NK-92 treated with Interleukin-12 subunit alpha and Interleukin-12 subunit beta, amount 100 ng/mL, for 24 hours (cell line): ENCODE results near the gene PAN2.
"Not testable (repeated sequence)": the region's sequence is repeated elsewhere in the genome, so short reads cannot be mapped to it uniquely, and the experiment has no call there.

Experiments
- DNase-seq: peaks from one replicate; lab custom pipeline; 2025; lab: John Stamatoyannopoulos, UW

Gene PAN2

DNA sequence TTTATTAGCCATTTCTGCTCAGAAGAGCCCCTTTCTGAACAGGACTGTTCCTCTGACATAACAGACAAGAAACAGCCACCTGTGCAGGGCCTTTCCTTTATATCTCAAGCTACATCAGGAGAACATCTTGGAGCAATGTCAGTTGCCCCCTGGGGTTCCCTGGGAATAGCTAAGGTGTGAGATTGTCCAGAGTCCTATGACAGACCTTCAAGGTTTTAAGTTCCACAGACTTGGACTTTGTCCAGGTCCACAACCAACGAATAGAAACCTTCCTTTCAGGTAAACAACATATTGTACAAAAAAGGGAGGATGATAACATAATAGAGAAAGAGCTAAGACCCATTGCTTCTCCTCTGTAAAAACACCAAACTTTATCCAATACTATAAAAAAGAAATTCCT, 7.8 kb upstream of the PAN2 start:
- no peak for DNase-seq

DNA sequence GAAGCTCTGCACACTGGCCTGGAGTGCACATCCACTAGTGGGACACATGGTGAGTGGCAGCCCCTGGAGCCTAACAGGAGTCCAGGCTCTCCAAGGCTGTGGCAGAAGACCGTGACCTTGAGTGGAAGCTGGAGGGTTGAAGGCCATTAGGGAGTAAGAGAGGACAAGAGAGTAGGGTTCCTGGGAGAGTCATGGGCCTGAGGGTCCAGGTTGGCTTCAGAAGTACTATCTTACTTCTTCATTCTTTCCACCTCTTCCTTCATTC, 5.3 kb upstream of the PAN2 start:
- no peak for DNase-seq

DNA sequence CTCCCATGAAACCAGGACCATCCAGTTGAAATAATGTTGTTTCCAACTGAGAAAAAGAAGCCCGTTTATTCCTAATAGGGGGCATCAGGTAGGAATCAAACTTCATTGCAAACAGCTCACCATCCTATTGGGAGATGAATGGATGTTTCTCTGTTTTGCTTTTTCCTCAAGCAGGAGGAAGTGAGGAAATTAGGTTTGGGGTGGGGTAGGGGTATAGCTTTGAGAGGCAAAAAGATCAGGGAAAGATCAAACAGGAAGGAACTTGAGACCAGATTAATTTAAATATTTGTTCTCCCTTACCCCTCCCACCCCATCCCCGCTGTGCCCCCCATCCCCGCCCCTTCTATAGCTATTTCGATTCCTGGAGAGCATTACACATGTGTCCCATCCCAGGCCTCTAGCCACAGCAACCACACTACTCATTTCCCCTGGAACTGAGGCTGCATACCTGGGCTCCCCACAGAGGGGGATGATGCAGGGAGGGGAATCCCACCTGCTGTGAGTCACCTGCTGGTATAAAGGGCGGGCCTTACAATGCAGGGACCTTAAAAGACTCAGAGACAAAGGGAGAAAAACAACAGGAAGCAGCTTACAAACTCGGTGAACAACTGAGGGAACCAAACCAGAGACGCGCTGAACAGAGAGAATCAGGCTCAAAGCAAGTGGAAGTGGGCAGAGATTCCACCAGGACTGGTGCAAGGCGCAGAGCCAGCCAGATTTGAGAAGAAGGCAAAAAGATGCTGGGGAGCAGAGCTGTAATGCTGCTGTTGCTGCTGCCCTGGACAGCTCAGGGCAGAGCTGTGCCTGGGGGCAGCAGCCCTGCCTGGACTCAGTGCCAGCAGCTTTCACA, 4.7 kb upstream of the PAN2 start, which contains the start of gene IL23A:
IL23A (plus strand) TSS at position 577 of the 850 bp plus-strand sequence; CDS start at position 738, 161 bp downstream.
- peak; percentile 64 for DNase-seq

DNA sequence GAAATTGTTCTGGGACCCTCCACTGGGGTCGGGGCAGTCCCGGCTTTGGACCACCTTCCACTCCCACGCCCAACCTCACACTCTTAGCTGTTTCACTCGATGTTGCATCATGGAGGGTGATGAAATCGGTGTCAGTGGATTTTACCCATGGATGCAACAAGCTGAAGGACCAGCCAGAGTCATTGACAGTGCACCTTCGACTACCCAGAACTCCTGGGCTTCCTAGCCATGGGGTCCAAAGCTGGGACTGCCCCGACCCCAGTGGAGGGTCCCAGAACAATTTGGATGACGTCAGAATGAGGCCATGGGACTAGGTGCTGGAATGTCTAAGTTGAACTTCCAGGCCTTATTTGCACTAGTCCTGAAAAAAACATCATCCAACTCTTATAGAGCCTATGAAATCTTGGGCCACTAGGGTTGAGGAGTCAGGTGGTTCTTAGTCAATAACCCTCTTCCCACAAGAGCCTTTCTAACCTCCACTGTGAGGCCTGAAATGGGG, 4.0 kb upstream of the PAN2 start:
- no peak for DNase-seq

DNA sequence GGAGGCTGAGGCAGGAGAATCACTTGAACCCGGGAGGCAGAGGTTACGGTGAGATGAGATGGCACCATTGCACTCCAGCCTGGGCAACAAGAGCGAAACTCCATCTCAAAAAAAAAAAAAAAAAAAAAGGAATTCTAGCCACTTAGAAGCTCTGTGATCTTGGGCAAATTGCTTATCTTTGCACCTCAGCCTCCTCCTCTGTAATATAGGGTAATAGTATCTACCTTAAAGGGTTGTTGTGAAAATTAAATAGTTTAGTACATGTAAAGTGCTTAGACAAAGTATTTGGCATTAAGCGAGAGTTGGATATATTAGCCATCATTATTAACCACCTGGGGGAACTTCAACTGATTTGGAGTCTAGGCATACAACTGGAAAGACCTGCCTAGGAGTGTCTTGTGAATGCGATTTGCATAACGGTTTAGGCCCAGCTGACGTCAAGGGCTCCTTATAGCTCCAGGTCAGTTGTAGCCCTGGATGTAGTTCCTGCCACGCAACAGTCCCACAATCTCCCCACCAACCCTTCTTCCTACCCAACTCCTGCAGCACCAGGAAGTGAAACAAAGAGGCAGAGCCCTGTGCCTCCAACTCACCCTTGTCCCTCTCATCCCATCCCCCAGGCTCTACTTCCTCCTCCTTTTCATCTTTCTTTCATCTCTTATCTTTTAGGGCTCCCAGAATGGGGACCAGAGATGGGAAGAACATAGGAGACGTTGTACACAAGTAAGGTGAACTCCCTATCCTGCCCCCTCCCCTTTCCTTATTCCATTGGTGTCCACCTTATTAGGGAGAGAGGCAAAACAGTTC, 2.8 kb upstream of the PAN2 start:
- DNase-seq: no peak

DNA sequence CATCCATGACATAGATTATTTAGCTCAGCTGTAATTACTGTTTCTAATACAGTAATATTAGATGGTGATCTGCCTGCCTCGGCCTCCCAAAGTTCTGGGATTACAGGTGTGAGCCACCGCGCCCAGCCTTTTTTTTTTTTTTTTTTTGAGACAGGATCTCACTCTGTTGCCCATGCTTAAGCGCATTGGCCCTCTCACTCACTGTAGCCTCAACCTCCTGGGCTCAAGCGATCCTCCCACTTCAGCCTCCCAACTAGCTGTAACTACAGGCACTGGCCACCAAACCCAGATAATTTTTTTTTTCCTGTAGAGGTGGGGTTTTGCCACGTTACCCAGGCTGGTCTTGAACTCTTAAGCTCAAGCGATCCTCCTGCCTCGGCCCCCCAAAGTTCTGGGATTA, 1.7 kb upstream of the PAN2 start:
- DNase-seq: not testable (repeated sequence)

DNA sequence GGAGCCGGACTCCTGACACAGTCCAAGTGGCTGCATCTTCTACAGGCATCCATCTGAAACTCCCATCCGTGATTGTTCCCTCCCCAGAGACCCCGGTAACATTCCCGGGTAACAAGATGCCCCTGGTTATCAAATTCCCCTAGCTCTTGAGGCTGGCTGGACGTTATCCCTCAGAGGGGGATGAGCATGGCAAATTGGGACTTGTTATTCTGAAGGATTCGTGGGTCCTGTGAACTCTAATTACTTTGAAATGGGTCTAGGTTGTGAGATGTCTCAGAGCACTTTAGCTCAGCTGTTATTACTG, 642 bp upstream of the PAN2 start:
- DNase-seq: no peak

DNA sequence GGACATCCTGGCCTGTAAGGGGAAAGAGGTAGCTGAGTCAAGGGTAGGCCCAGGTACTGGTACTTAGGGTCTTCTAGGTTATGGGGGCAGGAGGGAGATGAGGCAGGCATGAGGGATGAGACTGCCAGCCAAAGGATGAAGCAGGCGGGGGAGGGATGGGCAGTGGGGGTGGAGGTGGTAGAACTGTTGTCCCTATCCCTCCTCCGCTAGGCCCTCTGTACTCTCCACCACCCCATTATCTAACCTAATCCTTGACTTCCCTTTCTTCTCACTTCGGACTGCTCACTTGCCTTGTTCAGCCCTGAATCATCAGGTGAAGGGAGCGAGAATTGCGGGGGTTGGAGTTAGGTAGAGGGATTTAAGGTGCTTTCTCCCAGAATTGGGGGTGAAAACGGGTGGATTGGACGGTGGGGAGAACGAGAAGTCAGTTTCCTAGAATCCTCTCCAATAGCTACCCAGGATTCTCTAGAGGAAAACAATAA, 562 bp downstream of the PAN2 start:
- no peak for DNase-seq

DNA sequence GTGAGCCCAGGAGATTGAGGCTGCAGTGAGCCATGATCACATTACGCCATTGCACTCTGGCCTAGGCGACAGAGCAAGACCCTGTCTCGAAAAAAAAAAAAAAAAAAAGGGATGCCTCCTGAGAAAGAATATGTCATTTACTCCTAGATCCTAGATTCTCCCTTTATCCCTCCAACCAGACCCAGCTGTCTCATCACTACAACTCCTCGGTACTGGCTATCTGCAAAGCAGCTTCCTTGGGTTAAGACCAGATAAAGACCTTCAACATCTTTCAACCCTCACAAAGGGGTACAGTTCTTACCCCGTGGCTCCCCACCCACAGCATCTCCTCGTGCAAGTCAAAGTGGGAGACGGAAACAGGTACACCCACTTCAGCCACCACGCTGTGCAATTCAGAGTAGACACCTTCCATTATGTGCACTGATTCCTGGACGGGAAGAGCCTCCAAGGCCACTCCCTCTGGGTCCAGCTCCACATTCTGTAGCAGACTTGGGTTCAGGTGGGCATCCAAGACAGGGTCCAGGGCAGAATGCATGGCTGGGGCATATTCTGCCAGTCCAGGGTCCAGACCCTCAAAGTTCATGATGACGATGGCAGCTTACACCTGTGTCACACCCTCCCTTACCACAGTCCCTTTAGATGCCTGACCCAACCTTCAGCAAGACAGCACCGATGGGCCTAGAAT, 1.1 kb downstream of the PAN2 start:
- DNase-seq: no peak

DNA sequence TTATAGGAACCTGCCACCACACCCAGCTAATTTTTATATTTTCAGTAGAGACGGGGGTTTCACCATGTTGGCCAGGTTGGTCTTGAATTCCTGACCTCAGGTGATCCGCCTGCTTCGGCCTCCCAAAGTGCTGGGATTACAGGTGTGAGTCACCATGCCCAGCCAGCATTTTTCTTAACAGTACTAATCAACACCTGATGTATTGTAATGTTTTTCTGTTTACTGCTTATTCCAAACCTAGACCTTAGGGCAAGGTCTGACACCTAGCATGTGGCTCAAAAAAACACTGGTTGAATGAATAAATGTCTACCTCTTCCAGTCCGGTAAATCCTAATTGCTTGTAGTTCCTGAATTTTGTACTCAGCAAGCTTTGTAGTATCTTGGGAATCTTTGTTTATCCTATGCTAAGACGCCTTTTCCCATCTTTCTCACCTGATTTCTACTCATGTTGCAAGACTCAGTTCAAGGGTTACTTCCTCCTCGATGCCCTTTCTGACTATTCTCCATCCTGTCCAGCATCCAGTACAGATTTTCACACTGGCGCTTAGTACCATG, 2.8 kb downstream of the PAN2 start:
- no peak for DNase-seq

DNA sequence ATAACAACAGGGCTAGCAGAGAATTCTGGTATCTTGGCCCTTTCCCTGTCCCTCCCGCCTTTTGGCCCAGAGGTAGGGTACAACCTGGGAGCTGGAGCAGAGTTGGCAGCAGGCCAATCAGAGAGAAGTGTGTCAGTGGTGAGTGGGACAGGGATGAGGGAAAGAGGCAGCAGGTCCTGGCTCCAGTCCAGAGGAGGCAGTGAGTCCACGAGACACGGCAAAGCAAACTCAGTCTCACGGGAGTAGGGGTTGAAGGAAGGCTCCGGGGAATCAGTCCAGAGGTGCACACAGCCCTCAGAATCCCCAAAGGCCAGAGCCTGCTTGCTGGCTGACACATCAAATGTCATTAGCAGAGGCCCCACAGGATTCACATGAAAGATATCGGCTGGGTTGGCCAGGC, 7.3 kb downstream of the PAN2 start:
- DNase-seq: no peak

DNA sequence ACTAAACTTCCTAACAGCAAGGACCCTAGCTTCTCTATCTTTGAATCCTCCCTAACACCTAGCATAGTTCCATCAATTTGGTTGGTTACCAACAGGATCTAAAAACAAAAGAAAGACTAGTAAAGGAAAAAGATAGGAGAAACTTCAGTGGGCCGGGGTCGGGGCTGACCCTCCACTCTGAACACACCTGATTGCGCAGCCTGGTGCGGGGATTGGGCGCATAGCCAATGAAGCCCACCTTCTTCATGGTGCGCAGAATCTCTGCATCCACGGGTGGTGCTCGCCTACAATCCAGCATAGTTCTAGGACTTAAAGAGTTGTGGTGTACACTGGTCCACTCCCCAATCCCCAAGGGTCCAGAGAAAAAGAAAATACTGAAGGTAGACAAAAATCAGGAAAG, 7.7 kb downstream of the PAN2 start:
- DNase-seq: no peak

DNA sequence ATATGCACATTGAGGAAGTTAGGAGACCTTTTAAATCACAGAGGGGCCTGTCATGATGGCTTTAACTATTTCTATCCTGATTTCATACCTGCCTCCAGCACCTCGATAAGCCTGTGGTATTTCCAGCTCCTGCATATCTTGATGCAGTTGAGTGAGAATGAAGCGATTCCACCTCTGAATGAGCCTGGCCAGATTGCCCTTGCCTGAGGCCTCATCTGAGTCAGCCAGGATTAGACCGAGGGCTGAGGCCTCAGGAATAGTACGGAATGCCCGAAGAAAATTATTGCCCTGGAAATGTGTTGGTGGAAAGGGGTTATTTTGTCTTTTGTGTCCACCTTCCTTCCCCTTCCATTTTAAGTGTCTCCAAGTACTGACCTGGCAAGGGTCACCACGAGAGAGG, 9.6 kb downstream of the PAN2 start:
- DNase-seq: no peak

DNA sequence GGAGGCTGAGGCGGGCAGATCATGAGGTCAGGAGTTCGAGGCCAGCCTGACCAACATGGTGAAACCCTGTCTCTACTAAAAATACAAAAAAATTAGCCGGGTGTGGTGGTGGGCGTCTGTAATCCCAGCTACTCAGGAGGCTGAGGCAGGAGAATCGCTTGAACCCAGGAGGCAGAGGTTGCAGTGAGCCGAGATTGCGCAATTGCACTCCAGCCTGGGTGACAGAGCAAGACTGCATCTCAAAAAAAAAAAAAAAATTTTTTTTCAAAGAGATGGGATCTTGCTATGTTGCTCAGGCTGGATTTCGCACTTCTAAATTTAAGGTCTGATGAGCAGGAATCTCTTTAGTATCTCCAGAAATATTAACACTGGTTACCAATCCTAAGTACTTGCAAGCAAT, 12.2 kb downstream of the PAN2 start:
- not testable (repeated sequence) for DNase-seq

DNA sequence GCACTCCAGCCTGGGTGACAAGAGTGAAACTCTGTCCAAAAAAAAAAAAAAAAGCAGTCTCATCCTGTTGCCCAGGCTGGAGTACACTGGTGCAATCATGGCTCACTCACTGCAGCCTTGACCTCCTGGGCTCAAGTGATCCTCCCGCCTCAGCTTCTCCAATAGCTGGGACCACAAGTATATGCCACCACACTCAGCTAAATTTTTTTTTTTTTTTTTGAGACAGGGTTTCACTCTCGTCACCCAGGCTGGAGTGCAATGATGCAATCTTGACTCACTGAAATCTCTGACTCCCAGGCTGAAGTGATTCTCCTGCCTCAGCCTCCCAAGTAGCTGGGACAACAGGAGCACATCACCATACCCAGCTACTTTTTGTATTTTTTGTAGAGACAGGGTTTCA, 12.8 kb downstream of the PAN2 start:
- no peak for DNase-seq

DNA sequence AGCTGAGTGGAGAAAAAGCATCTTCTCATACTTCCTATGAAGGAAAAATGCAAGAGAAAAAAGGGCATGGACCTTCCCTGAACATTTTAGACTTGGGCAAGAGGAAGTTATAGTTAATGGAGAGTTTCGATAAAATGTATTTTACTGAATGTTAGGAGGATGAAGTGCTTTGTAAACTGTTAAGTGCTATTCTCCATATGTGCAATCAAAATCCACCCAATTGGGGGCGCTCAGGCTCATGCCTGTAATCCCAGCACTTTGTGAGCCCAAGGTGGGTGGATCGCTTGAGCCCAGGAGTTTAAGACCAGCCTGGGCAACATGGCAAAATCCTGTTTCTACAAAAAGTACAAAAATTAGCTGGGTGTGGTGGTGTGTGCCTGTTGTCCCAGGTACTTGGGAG, 16.1 kb downstream of the PAN2 start:
- DNase-seq: no peak

DNA sequence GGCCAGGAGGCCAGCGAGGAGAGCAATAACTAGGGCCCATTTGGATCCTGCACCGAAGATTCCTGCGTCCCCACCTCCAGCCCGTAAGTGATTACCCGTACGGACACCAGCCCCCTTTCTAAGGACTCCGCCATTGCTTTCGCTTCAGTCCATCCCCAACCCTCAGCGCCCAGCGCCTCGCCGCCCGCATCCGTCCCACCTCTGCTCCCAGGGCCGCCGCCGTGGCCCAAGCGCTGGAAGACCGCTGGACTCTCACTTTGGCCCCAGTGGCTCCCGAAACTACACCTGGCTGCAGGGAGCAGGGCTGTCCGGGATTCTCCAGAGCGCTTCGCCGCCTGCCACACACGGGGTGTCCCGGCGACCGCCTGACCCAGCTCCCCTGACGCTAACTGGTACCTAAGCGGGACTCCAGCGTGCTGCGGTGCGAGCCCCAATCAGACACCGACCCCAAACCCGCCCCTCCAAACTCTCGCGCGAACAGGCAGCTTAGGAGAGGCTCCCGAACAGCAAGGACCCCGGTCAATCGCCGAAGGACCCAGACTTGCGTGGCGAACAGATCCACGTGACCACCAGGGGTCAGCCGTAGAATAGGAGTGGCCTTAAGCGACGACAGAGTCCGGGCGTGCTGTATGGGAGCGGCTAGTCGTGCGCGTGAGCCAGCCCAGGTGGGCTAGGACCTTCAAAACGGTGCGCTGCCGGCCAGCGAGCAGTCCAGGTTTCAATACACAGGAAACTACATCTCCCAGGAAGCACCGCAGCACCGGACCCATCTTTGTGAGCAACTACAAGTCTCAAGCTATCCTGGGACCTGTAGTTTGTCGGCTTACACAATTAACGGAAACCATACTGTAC, 18.0 kb downstream of the PAN2 start, which contains the start of gene CNPY2:
CNPY2 (minus strand) TSS at position 367 of the 852 bp plus-strand sequence. CDS start 771 bp downstream, outside the sequence.
- peak; percentile 93 for DNase-seq

DNA sequence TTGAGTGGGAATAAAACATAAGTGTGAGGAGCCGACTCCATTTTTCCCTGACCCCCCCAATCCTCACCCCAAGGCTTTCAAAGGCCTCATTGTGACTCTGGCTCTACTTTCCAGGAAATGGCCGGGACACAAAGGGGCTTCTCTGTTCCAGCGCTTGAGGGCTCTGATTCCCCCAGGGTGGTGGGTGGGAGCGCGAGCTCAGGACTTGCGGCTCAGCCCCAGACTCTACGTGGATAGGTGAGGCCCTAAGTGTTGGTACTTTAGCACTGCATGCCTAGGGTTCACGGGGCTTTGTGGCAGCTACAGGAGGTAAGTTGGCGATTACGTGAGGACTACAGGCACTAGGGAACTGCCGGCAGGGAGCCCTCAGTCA, 18.6 kb downstream of the PAN2 start:
- DNase-seq: no peak

DNA sequence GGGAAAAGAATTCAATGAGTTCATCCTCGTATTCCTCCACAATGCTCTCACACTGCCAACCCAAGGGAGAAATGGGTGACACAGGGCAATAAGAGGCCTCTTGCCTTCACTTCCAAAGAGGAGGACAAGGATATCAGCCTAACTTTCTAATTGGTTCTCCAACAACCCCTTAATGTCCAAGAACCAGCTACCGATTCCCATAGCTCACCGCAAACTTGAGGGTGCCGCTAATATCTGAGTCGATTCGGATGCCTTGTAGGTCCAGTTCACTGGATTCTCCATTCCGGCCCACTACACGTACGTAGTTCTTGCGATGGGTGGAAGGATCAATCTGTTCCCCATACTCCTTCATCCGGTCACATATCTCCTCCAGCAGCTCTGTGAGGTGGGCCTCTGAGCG, 22.8 kb downstream of the PAN2 start:
- no peak for DNase-seq

DNA sequence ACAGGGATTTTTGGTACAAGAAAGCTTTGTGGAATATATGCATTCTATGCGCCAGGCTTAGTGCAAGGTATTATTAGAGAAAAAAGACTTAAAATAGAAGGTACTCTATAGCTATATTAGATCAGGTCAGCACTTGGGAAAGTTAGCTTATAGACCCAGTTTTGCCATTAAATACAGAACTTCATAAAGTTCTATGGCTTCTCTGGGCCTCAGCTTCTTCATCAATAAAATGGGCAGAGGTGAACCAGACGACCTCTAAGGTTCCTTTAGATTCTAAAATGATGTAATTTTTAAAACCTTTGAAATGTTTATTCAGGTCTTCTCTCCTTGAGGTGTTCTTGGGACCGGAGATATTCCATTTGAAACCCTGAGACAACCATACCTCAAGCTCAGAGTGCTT, 25.1 kb downstream of the PAN2 start:
- DNase-seq: no peak

DNA sequence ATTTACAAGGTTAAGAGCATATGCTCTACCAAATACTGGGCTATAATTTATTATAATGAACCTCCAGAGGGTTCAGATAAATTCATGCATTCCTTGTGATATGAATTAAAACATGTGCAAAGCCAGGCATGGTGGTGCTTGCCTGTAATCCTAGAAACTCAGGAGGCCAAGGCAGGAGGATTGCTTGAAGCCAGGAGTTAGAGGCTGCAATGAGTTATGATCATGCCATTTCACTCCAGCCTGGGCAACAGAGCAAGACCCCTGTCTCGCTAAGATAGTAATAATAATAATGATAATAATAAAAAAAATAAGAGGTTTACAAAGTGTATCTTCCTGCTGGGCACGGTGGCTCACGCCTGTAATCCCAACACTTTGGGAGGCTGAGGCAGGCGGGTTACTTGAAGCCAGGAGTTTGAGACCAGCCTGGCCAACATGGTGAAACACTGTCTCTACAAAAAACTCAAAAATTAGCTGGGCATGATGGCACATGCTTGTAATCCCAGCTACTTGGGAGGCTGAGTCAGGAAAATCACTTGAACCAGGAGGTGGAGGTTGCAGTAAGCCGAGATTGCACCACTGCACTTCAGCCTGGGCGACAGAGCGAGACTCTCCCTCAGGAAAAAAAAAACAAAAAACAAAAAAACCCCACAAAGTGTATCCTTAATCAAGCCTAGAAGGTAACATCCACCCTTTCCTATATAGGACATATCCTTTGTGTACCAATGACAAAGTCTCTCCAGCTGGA, 26.4 kb downstream of the PAN2 start:
- no peak for DNase-seq
